Naive thymus-derived CD4-positive, alpha-beta T cell (primary cell): ENCODE results near the gene NPLOC4. TPM values are rescaled to one million over a fixed set of nuclear protein-coding genes. Genes with fewer than 3 reads are reported as not detected.
A peak's percentile ranks its signal among the peaks of the same experiment; 100 is the strongest.

ENCODE experiments used
- ATAC-seq: fragments of 150-1000 bp; cut with Tn5 transposase; 2 replicates; pipeline ENCODE4 v1.10.0; 2021; ENCODE audit warnings: mild to moderate bottlenecking, moderate library complexity
- CTCF ChIA-PET: fragments of 350-600 bp; sonication (Branson Sonifier 250); formaldehyde crosslinking; loops from one replicate; lab custom pipeline; 2021; ENCODE audit warnings: antibody characterized with exemption; lab: Charles Lee
- POLR2A ChIA-PET: fragments of 350-600 bp; sonication (Branson Sonifier 250); formaldehyde crosslinking; loops from one replicate; lab custom pipeline; 2021; ENCODE audit warnings: antibody characterized with exemption, inconsistent platforms; lab: Charles Lee
- DNase-seq, 9 donors: peaks; one replicate each; pipeline versions ENCODE4 v3.0.0 to v3.0.0-alpha.2; 2020 to 2022; ENCODE audit warnings: mixed read lengths in 1 of 9
- H3K27ac ChIP-seq: one replicate; pipeline ENCODE4 v1.7.0; 2013; ENCODE audit warnings: mild to moderate bottlenecking, low read depth, low read length, moderate library complexity
- H3K27me3 ChIP-seq, 2 donors: one replicate each; pipeline ENCODE4 v1.7.0; 2013; ENCODE audit warnings: low read length in 2 of 2, mild to moderate bottlenecking in 2 of 2, moderate library complexity in 2 of 2; ENCODE audit not compliant: control insufficient read depth in 2 of 2, insufficient read depth in 2 of 2
- H3K36me3 ChIP-seq, 3 experiments: 1 replicate in 2 of 3; 2 replicates in 1 of 3; pipeline ENCODE4 v1.7.0; 2013; ENCODE audit warnings: low read length in 3 of 3, mild to moderate bottlenecking in 3 of 3, moderate library complexity in 1 of 3; ENCODE audit not compliant: insufficient read depth in 3 of 3, control insufficient read depth in 2 of 3
- H3K4me1 ChIP-seq, 2 donors: one replicate each; pipeline ENCODE4 v1.7.0; 2013; ENCODE audit warnings: low read length in 2 of 2, mild to moderate bottlenecking in 2 of 2, moderate library complexity in 1 of 2; ENCODE audit not compliant: control insufficient read depth in 2 of 2, insufficient read depth in 2 of 2
- H3K4me3 ChIP-seq: 2 replicates; pipeline ENCODE4 v1.7.0; 2013; ENCODE audit warnings: mild to moderate bottlenecking, low read length
- H3K9me3 ChIP-seq, 3 experiments: 1 replicate in 2 of 3; 2 replicates in 1 of 3; pipeline ENCODE4 v1.7.0; 2013; ENCODE audit warnings: low read length in 3 of 3; ENCODE audit not compliant: control insufficient read depth in 2 of 3
- H3K27ac Mint-ChIP-seq, 9 donors: one replicate each; pipeline ENCODE4 v1.8.0; 2020 to 2022; ENCODE audit warnings: mixed read lengths in 9 of 9, mild to moderate bottlenecking in 8 of 9, moderate library complexity in 5 of 9, inconsistent platforms in 2 of 9
- H3K27me3 Mint-ChIP-seq, 5 donors: one replicate each; pipeline ENCODE4 v1.8.0; 2021 to 2022; ENCODE audit warnings: mixed read lengths in 5 of 5, mild to moderate bottlenecking in 1 of 5
- H3K36me3 Mint-ChIP-seq, 5 donors: one replicate each; pipeline ENCODE4 v1.8.0; 2020 to 2022; ENCODE audit warnings: mixed read lengths in 5 of 5, mild to moderate bottlenecking in 3 of 5, inconsistent platforms in 1 of 5
- H3K4me1 Mint-ChIP-seq, 7 donors: one replicate each; pipeline ENCODE4 v1.8.0; 2020 to 2022; ENCODE audit warnings: mixed read lengths in 7 of 7, mild to moderate bottlenecking in 3 of 7, inconsistent platforms in 1 of 7
- H3K4me3 Mint-ChIP-seq, 10 donors: one replicate each; pipeline ENCODE4 v1.8.0; 2020 to 2022; ENCODE audit warnings: mild to moderate bottlenecking in 10 of 10, mixed read lengths in 10 of 10, moderate library complexity in 6 of 10, inconsistent platforms in 2 of 10
- H3K9me3 Mint-ChIP-seq, 11 donors: one replicate each; pipeline ENCODE4 v1.8.0; 2020 to 2022; ENCODE audit warnings: mixed read lengths in 11 of 11, mild to moderate bottlenecking in 4 of 11, inconsistent platforms in 1 of 11, moderate library complexity in 1 of 11
- intact Hi-C, 2 donors: fragments of 100-400 bp; cut with micrococcal nuclease; formaldehyde crosslinking; loops; one replicate each; pipeline ENCODE4 v1.15.1; 2023
- polyA plus RNA-seq, 2 donors: library from polyadenylated mRNA; unstranded; fragments of 300-500 nt; fragmentation: Illumina TruSeq; gene quantifications; one replicate each; pipeline ENCODE4 v1.2.3, GENCODE V29; 2021
- total RNA-seq, 6 experiments: library from RNA in 5 of 6; stranded (reverse) in 5 of 6; gene quantifications; 1 replicate in 5 of 6; 2 replicates in 1 of 6; pipeline ENCODE4 v1.2.3 and lab custom pipeline; 2021 to 2026

Gene NPLOC4
- total and polyA plus RNA-seq, 7 experiments from 2014 or later: 47.8 to 125 (median 84.2) TPM

GRCh38 chr17:81683208-81683583 is 46.3 kb upstream of the NPLOC4 start:
- Mint-ChIP-seq H3K4me1 (peaks cover 22 to 49% (median 40%) of the 10 kb centered on the region in 7 donors), H3K9me3 (peaks cover 0 to 4% (median 0%) of the 10 kb centered on the region in 11 donors), H3K27ac (peak overlapping the region; percentile 51 to 96 (median 79)), H3K4me3 (peak overlapping the region; percentile 88 to 99 (median 96)), H3K36me3 (peaks cover 4 to 14% (median 5%) of the 10 kb centered on the region in 5 donors), H3K27me3 (peaks cover 0 to 3% (median 0%) of the 10 kb centered on the region in 5 donors)
- ATAC-seq: no peak
- ChIA-PET POLR2A (interaction anchor here (0.8 to 4.7 kb wide), 19 partner anchors 13 to 460 kb away, joined by 3 to 49 read pairs (median 4); partner anchors contain the start of genes ALYREF, CCDC137, CEP131 and DCXR), CTCF (interaction anchor here (0.5 kb wide), 1 partner anchor 29 kb away, joined by 3 read pairs; no protein-coding TSS in a partner anchor)
- DNase-seq: no peak
- H3K9me3 ChIP-seq: no peaks in the 10 kb centered on the region
- H3K4me3 ChIP-seq: peak overlapping the region; percentile 76
- peaks cover 6 to 34% (median 11%) of the 10 kb centered on the region in 3 experiments for H3K36me3 ChIP-seq
- no peaks in the 10 kb centered on the region for H3K27me3 ChIP-seq
- H3K4me1 ChIP-seq: peaks cover 22 to 24% of the 10 kb centered on the region in 2 donors
- intact Hi-C loops: loop anchor here (1.0 to 10.0 kb wide), 12 partner anchors 16 to 414 kb away; partner anchors contain the start of genes ACTG1 (in 2 of the 2), CCDC137 (in 2 of the 2), MRPL12 (in 2 of the 2) and NPLOC4 (in 2 of the 2)
- peak overlapping the region; percentile 84 for H3K27ac ChIP-seq

GRCh38 chr17:81682565-81683207 is 45.8 kb upstream of the NPLOC4 start:
- Histone ChIP-seq H3K27ac (peak overlapping the region; percentile 84), H3K4me1 (peaks cover 22 to 24% of the 10 kb centered on the region in 2 donors), H3K36me3 (peaks cover 6 to 29% (median 11%) of the 10 kb centered on the region in 3 experiments), H3K4me3 (peak overlapping the region; percentile 76), H3K27me3 (no peaks in the 10 kb centered on the region), H3K9me3 (no peaks in the 10 kb centered on the region)
- no peak for ATAC-seq
- peak overlapping the region; percentile 88 to 99 (median 96) for H3K4me3 Mint-ChIP-seq
- peak overlapping the region in 8 of 9 donors; percentile 51 to 93 (median 63) for H3K27ac Mint-ChIP-seq
- peaks cover 0 to 4% (median 0%) of the 10 kb centered on the region in 11 donors for H3K9me3 Mint-ChIP-seq
- intact Hi-C loops: loop anchor here (1.0 to 10.0 kb wide), 12 partner anchors 16 to 415 kb away; partner anchors contain the start of genes ACTG1 (in 2 of the 2), CCDC137 (in 2 of the 2), MRPL12 (in 2 of the 2) and NPLOC4 (in 2 of the 2)
- no peak for DNase-seq
- peaks cover 0 to 3% (median 0%) of the 10 kb centered on the region in 5 donors for H3K27me3 Mint-ChIP-seq
- peaks cover 4 to 14% (median 5%) of the 10 kb centered on the region in 5 donors for H3K36me3 Mint-ChIP-seq
- H3K4me1 Mint-ChIP-seq: peaks cover 22 to 50% (median 40%) of the 10 kb centered on the region in 7 donors
- ChIA-PET CTCF (interaction anchor here (0.5 kb wide), 1 partner anchor 28 kb away, joined by 3 read pairs; no protein-coding TSS in a partner anchor), POLR2A (interaction anchor here (0.6 to 4.7 kb wide), 16 partner anchors 13 to 445 kb away, joined by 3 to 49 read pairs (median 4); partner anchors contain the start of genes ALYREF, CCDC137, MRPL12 and OXLD1)

GRCh38 chr17:81681672-81682071 is 44.8 kb upstream of the NPLOC4 start:
- no peak for ATAC-seq
- H3K27ac ChIP-seq: no peak overlapping the region
- no peaks in the 10 kb centered on the region for H3K9me3 ChIP-seq
- Mint-ChIP-seq H3K36me3 (peaks cover 4 to 10% (median 4%) of the 10 kb centered on the region in 5 donors), H3K27ac (peak overlapping the region in 1 of 9 donors; percentile 9), H3K9me3 (peaks cover 0 to 4% (median 0%) of the 10 kb centered on the region in 11 donors), H3K4me1 (peaks cover 22 to 43% (median 33%) of the 10 kb centered on the region in 7 donors), H3K27me3 (peaks cover 0 to 3% (median 0%) of the 10 kb centered on the region in 5 donors), H3K4me3 (peak overlapping the region in 6 of 10 donors; percentile 18 to 91 (median 54))
- peaks cover 6 to 19% (median 7%) of the 10 kb centered on the region in 3 experiments for H3K36me3 ChIP-seq
- CTCF ChIA-PET: no interaction called here
- POLR2A ChIA-PET: interaction anchor here (0.9 to 4.7 kb wide), 3 partner anchors 15 to 191 kb away, joined by 3 to 49 read pairs (median 26); partner anchors contain the start of genes CCDC137, MRPL12 and OXLD1
- no peaks in the 10 kb centered on the region for H3K27me3 ChIP-seq
- peaks cover 22 to 24% of the 10 kb centered on the region in 2 donors for H3K4me1 ChIP-seq
- no peak overlapping the region for H3K4me3 ChIP-seq
- intact Hi-C loops: loop anchor here (2.0 to 10.0 kb wide), 6 partner anchors 15 to 416 kb away; partner anchors contain the start of genes ACTG1 (in 2 of the 2), CCDC137 (in 1 of the 2), DCXR (in 1 of the 2) and FAAP100 (in 1 of the 2)
- no peak for DNase-seq

GRCh38 chr17:81680150-81680549 is 43.2 kb upstream of the NPLOC4 start:
- no peak overlapping the region for H3K27ac ChIP-seq
- H3K36me3 Mint-ChIP-seq: peaks cover 0 to 9% (median 4%) of the 10 kb centered on the region in 5 donors
- H3K9me3 Mint-ChIP-seq: peaks cover 0 to 4% (median 0%) of the 10 kb centered on the region in 11 donors
- intact Hi-C loops: loop anchor here (5.0 to 10.0 kb wide), 4 partner anchors 128 to 417 kb away; partner anchors contain the start of genes ACTG1 (in 2 of the 2), DCXR (in 1 of the 2), FAAP100 (in 1 of the 2) and FASN (in 1 of the 2)
- ATAC-seq (no peak), DNase-seq (no peak)
- CTCF ChIA-PET: no interaction called here
- H3K9me3 ChIP-seq: no peaks in the 10 kb centered on the region
- H3K4me3 ChIP-seq: no peak overlapping the region
- H3K27me3 ChIP-seq: no peaks in the 10 kb centered on the region
- peaks cover 14% of the 10 kb centered on the region in 2 donors for H3K4me1 ChIP-seq
- peaks cover 0 to 9% (median 0%) of the 10 kb centered on the region in 3 experiments for H3K36me3 ChIP-seq
- peak overlapping the region in 1 of 9 donors; percentile 76 for H3K27ac Mint-ChIP-seq
- peaks cover 10 to 34% (median 28%) of the 10 kb centered on the region in 7 donors for H3K4me1 Mint-ChIP-seq
- peaks cover 0 to 3% (median 0%) of the 10 kb centered on the region in 5 donors for H3K27me3 Mint-ChIP-seq
- POLR2A ChIA-PET: no interaction called here
- H3K4me3 Mint-ChIP-seq: peak overlapping the region in 1 of 10 donors; percentile 23

- H3K4me1 Mint-ChIP-seq: peaks cover 0 to 12% (median 9%) of the 10 kb centered on the region in 7 donors
- CTCF ChIA-PET: interaction anchor here (0.6 kb wide), 1 partner anchor 974 kb away, joined by 3 read pairs; no protein-coding TSS in a partner anchor
- H3K4me3 ChIP-seq: no peak overlapping the region
- H3K27ac Mint-ChIP-seq: no peak overlapping the region
- POLR2A ChIA-PET: interaction anchor here (2.3 kb wide), 1 partner anchor 12 kb away, joined by 5 read pairs; no protein-coding TSS in a partner anchor
- H3K9me3 ChIP-seq: no peaks in the 10 kb centered on the region
- H3K36me3 ChIP-seq: peaks cover 0 to 29% (median 8%) of the 10 kb centered on the region in 3 experiments
- intact Hi-C loops: no loop called here
- H3K27me3 ChIP-seq: no peaks in the 10 kb centered on the region
- no peak for ATAC-seq
- H3K4me3 Mint-ChIP-seq: no peak overlapping the region
- no peaks in the 10 kb centered on the region for H3K4me1 ChIP-seq
- no peaks in the 10 kb centered on the region for H3K9me3 Mint-ChIP-seq
- H3K27ac ChIP-seq: no peak overlapping the region
- H3K36me3 Mint-ChIP-seq: peaks cover 0 to 4% (median 3%) of the 10 kb centered on the region in 5 donors
- H3K27me3 Mint-ChIP-seq: no peaks in the 10 kb centered on the region
- no peak for DNase-seq
Measured at GRCh38 chr17:81676906-81677305, 40.0 kb upstream of the NPLOC4 start.
